Measurements from ENCODE around the gene TTBK1. TPM values are rescaled to one million over a fixed set of nuclear protein-coding genes. Genes with fewer than 3 reads are reported as not detected.

Gene TTBK1
- total RNA-seq, 1 donor from 2014 or later, result 1.7 TPM

DNA sequence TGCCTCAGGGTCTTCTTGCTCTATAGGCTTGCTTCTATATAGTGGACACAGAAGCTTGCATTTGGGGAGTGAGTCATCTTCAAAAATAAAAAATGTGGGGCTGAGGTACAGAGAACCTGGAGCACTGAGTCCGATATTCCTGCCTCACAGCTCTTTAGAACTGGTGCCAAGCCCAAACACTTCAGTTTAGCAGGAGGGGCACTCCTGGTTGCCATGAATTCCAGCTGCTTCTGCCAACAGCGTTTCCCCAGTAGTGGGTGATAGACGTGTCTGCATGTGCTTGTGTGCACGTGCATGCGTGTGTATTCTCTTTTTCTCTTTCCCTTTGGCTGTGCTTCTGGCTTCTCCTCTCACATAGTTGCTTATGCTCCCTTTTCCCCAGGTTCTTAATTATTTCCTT lies 25.9 kb upstream of the TTBK1 start:
- Mint-ChIP-seq H3K4me3 (ENCODE audit: low read depth) (no peak overlapping the region), H3K4me1 (ENCODE audit: low read depth) (no peaks in the 10 kb centered on the region), H3K36me3 (ENCODE audit: insufficient read depth) (peaks cover 13% of the 10 kb centered on the region), H3K27me3 (no peaks in the 10 kb centered on the region), H3K27ac (no peak overlapping the region), H3K9me3 (ENCODE audit: low read depth) (no peaks in the 10 kb centered on the region)
- TF ChIP-seq CTCF (IDR thresholded peaks at IDR 0.05; ENCODE audit: unreplicated experiment), result no peak
- no peak for DNase-seq (ENCODE audit: low spot score, unreplicated experiment)

DNA sequence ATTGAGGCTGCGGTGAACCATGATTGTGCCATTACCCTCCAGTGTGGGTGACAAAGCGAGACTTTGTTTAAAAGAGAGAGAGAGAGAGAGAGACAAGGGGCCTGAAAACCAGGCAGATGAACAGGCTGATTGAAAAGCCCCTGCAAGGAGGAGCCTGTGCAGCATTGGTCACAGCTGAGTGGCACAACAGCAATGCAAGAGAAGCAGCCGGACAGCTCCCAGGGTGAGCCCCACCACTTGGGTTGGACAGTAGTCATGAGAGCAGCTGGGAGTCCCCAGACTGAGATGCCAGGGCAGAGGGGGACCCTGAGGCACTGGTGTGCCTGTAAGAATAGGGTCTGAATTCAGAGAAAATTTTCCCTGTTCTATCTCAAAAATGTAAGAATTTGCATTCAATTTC lies 24.2 kb upstream of the TTBK1 start:
- Mint-ChIP-seq H3K27me3 (no peaks in the 10 kb centered on the region), H3K27ac (no peak overlapping the region), H3K36me3 (ENCODE audit: insufficient read depth) (peaks cover 16% of the 10 kb centered on the region), H3K9me3 (ENCODE audit: low read depth) (no peaks in the 10 kb centered on the region), H3K4me3 (ENCODE audit: low read depth) (no peak overlapping the region), H3K4me1 (ENCODE audit: low read depth) (no peaks in the 10 kb centered on the region)
- TF ChIP-seq CTCF (IDR thresholded peaks at IDR 0.05; ENCODE audit: unreplicated experiment), result no peak
- DNase-seq (ENCODE audit: low spot score, unreplicated experiment), result no peak

DNA sequence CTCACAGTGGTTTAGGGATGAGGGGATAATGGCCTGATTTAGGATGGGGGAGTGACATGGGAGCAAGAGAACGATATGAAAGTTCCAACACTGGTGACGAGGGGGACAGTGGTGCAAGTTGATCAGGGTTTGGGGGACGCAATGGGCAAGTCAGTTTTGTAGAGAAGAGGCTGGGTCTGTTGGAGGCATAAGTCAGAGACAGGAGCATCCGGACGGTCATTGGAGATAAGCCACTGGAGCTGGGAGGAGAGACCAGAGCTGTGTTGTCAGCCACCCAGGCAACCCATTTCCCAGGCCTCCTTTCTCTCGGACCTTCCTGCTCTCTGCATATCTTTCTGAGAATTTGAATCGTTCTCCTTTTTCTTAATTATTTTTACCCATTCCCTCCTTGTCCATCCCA lies 23.5 kb upstream of the TTBK1 start:
- Mint-ChIP-seq H3K27ac (no peak overlapping the region), H3K36me3 (ENCODE audit: insufficient read depth) (peaks cover 19% of the 10 kb centered on the region), H3K4me1 (ENCODE audit: low read depth) (no peaks in the 10 kb centered on the region), H3K27me3 (no peaks in the 10 kb centered on the region), H3K9me3 (ENCODE audit: low read depth) (no peaks in the 10 kb centered on the region), H3K4me3 (ENCODE audit: low read depth) (no peak overlapping the region)
- TF ChIP-seq CTCF (IDR thresholded peaks at IDR 0.05; ENCODE audit: unreplicated experiment), result no peak
- DNase-seq (ENCODE audit: low spot score, unreplicated experiment), result no peak

DNA sequence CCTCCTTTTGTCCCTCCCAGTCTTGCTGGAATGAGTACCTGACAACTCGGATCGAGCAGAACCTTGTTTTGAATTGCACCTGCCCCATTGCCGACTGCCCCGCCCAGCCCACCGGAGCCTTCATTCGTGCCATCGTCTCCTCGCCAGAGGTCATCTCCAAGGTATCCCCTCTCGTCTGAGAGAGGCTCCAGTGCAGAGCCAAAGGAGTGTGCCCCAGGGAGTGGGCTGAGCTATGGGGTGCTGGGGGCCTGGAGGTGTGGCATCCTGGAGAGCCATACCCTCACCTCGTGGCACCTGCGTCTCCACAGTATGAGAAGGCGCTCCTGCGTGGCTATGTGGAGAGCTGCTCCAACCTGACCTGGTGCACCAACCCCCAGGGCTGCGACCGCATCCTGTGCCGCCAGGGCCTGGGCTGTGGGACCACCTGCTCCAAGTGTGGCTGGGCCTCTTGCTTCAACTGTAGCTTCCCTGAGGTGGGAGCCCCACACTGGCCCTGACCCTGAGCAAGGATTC lies 22.8 kb upstream of the TTBK1 start:
- H3K4me3 Mint-ChIP-seq (ENCODE audit: low read depth), result no peak overlapping the region
- DNase-seq (ENCODE audit: low spot score, unreplicated experiment), result no peak
- no peak overlapping the region for H3K27ac Mint-ChIP-seq
- H3K9me3 Mint-ChIP-seq (ENCODE audit: low read depth), result no peaks in the 10 kb centered on the region
- no peaks in the 10 kb centered on the region for H3K4me1 Mint-ChIP-seq (ENCODE audit: low read depth)
- TF ChIP-seq CTCF (IDR thresholded peaks at IDR 0.05; ENCODE audit: unreplicated experiment), result no peak
- no peaks in the 10 kb centered on the region for H3K27me3 Mint-ChIP-seq
- H3K36me3 Mint-ChIP-seq (ENCODE audit: insufficient read depth), result peaks cover 17% of the 10 kb centered on the region

DNA sequence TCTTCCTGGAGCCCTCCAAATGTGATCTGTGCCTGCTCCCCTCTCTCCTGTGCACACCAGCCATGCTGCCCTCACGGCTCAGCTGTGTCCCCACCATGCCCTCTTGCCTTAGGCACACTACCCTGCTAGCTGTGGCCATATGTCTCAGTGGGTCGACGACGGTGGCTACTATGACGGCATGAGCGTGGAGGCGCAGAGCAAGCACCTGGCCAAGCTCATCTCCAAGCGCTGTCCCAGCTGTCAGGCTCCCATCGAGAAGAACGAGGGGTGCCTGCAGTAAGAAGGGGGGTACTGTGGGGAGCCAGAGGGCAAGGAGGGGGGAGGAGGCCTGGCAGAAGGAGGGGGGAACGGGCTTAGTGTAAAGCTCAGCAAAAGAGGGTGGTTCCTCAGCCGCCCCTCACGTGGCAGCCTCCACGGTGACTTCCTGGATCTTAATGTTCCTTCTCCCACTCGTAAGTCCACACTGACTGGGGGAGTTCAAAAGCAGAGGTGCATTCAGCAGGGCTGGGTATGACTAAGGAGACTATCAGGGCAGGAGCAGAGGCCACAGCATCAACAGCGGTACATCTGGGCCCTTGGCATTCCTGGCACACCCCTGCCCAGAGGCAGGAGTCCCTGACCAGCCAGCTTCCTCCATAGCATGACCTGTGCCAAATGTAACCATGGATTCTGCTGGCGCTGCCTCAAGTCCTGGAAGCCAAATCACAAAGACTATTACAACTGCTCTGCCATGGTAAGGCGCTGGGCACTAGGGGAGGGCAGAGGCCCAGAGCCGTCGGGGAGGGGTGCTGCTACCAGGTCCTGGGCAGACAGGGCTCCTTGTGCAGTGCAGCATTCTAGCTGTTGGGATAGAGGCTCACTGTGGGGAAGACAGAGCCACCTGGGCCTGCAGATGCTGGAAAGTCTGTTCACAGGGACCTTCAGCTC lies 22.0 kb upstream of the TTBK1 start:
- TF ChIP-seq CTCF (IDR thresholded peaks at IDR 0.05; ENCODE audit: unreplicated experiment), result no peak
- peaks cover 17% of the 10 kb centered on the region for H3K36me3 Mint-ChIP-seq (ENCODE audit: insufficient read depth)
- H3K4me3 Mint-ChIP-seq (ENCODE audit: low read depth), result no peak overlapping the region
- H3K4me1 Mint-ChIP-seq (ENCODE audit: low read depth), result no peaks in the 10 kb centered on the region
- H3K9me3 Mint-ChIP-seq (ENCODE audit: low read depth), result no peaks in the 10 kb centered on the region
- no peak overlapping the region for H3K27ac Mint-ChIP-seq
- no peak for DNase-seq (ENCODE audit: low spot score, unreplicated experiment)
- no peaks in the 10 kb centered on the region for H3K27me3 Mint-ChIP-seq

All from progenitor cell of endocrine pancreas (in vitro differentiated cells).